GM19468 (cell line): ENCODE measurements around the gene ESM1.

Experiments used
- ATAC-seq: cut with Tn5 transposase; IDR thresholded peaks from one replicate; pipeline ENCODE4 v1.9.1; 2021; ENCODE audit warnings: mild to moderate bottlenecking, moderate library complexity, moderate number of reproducible peaks; ENCODE audit not compliant: unreplicated experiment; ENCODE audit errors: extremely low read depth

ESM1 gene

DNA sequence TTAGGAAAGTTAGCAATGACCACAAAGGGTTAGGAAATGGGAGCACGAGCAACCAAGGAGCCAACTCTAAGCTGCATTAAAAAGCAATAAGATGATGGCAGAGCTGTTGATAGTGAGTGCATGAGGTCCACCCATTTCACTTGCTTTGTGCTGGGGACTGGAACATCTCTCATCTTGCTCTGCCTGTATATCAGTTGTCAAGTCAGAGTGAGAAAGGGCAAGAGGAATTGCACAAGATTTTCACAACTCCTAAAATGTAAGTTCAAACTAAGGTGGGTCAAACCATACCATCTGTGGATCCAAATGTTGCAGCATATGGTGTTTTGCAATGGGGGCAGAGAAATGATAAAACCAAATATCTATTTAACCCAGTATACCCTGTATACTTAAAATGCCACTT lies 2.8 kb upstream of the ESM1 start:
- no peak for ATAC-seq

DNA sequence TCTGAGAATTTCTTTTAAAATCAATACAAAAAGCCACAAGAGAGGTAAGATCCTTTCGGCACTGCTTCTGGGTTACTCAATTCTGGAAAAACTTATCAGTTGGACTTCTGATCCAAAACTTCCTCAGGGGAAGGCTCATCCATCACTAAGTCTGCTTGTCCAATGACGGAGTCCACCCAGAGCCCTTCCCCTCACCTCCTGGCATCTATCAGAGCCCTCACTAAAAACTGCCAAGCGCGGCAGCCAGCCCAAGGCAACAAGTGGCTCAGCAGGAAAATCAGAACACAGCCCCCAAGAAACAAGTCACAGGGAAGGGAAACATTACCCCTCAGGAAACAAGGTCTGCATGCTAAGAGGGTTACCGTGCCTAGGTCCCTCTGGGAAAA lies 869 bp upstream of the ESM1 start:
- no peak for ATAC-seq

DNA sequence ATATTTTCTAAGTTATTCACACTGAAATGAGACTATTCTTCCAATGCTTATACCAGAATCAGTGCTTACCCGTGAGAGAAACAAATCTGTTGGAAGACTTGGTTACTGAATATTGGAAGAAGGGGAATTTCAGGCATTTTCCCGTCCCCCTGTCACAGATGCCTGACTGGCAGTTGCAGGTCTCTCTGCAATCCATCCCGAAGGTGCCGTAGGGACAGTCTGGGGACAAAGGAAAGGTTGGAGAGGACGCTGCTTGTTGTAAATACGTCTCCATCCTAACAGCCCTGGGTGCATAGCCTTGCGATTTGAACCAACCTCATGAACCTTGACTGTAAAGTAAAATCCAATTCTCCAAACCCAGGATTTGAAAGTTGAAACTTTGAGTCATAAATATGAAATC lies 3.5 kb downstream of the ESM1 start:
- ATAC-seq: no peak

DNA sequence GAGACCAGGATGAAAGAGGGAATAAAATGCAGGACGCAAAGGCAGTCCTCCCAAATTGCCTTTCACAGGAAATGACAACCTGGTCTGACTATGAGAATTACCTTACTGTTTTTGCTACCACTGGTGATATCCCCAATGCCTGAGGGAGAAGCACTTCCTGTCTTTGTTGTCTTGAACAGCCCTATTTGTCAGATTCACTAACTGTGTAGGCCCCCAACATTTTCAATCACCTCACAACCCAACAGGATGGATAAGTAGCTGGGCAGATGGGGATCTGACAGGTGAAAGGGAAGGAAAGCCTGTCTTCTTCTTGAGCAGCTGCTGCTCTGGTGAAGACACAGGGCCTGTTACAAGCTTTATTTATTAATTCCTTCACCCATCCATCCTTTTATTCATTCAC lies 9.7 kb downstream of the ESM1 start:
- no peak for ATAC-seq

DNA sequence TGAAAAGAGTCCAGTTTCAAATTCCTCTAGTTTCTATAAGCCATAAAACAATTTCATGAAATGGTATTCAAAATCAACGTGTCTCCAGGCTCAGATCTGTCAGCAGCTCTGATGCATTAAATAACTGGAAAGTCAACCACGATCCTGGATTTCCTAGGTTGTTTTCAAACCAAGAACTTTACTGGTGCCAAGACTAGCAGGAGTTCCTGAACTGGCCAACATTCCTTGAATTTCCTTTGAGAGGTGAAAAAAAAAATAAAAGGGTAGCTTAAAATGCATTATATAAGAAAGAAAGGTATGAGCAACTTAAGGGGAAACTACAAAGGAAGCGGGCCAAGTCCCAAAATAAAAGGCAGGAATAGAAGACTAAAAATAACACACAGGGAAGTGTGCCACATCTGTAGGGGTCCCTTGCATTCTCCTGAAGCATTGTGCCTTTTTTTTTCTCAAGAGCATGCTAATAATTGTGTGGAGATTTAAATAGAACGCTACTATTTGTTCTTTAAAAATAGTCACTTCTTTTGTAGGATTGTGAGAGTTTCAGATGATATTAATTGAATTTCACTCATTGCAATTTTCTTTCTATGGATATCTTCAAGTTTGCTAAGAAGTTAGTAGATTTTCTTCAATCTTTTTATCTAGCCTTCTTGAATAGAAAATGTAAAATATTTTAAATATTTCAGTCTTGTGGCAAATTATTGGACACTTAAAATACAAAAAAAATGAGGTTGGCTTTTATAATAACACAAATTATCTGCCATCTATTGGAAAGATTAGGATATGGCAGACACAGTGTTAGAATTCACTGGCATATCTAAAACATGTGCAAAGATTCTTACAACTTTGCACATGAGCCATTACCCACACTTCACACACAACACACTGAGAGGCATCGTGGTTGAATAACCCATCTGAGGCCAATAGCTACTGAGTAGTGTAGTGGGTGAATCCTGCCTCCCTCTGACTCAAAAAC lies 15.3 kb downstream of the ESM1 start:
- no peak for ATAC-seq

DNA sequence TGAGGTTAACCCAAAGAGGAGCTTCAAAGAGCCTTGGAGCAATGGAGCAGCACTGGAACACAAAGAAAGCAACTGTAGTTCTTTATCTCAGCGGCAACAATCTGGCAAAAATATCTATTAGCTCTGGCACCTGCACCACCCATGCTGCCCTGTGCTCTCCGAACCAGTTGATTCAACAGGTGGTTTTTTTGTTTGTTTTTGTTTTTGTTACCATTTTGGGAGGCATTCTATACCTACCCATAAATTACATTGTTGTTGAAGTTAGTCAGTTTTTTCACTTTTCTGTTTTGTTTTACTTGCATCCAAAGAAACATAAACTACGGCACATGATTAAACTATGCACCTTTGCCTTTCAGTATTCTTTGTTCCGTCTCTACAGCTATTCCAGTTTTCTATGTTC lies 16.2 kb downstream of the ESM1 start:
- no peak for ATAC-seq

DNA sequence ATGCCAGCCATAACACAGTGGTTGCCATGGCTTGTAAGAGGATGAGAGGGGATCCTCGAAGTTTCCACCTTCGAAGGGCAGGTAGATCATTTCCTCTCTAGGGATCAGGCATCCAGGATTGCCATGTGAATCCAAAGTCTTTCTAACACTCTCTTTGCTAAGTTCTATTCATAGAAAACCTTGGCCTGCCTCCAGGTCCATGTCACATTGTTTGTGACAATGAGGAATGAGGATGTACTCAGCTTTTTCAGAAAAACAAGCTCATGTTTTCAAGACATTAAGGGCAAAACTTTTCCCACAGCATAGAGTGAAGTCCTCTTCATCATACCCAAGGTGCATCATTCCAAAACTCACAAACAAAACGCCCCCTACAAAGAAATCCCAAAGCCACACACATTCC lies 19.6 kb downstream of the ESM1 start:
- ATAC-seq: no peak

DNA sequence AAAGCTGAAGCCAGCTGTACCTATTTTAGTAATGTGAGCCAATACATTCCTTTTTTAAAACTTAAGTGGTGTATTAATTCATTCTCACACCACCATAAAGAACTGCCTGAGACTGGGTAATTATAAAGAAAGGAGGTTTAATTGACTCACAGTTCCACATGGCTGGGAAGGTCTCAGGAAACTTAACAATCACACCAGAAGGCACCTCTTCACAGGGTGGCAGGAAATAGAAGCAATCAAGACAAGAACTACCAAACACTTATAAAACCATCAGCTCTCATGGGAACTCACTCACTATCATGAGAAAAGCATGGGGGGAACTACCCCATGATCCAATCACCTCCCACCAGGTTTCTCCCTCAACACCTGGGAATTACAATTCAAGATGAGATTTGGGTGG lies 21.0 kb downstream of the ESM1 start:
- no peak for ATAC-seq

DNA sequence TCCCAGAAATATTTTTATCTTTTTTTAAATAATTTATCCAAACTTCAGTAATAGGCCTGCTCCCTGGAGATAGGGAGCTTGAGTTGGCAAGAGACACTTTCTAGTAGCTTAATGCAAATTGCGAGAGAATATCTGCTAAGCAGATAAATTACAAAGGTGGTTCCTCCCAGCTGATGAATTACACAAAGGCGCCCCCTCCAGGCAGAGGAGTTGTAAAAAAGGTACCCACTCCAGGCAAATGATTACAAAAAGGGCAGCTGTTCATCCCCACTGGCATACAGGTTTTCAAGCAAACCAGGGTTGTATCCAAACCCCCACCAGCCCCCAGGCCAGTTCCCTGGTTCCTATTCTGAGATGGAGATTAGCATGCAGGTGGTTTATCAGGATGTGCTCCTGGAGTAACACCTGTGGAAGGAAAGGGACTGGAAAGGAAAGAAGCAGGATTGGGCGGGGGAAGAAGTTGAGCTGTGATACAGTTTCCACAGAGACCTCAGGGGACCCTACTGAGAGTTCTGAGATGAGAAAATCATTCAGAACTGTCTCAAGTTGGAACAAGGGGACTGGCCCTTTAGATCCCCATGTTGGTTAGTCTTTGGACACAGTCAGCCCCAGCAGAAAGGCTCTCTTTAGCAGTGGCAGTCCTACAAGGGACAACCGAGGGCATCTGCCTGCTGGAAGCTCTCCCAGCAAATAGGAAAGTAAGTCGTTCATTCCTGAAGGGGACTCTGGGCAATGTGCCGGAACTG lies 25.5 kb downstream of the ESM1 start:
- ATAC-seq: no peak

DNA sequence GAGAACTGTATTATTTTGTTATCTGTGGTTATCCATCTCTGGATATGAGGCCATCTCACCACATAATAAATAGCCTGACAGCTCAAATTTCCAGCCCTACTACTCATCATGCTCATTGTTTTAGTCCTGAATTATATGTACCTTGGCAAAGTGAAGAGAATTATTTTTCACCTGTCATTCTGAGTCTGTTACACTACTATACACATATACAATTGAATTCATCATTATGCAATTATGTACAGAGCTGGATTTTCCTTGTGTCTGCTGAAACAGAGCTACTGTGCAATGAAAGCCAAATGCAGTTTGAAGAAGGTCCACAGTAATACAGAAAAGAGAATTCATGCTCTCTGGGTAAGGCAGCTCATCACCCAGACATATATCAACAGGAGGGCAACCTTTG lies 28.5 kb downstream of the ESM1 start:
- ATAC-seq: no peak

DNA sequence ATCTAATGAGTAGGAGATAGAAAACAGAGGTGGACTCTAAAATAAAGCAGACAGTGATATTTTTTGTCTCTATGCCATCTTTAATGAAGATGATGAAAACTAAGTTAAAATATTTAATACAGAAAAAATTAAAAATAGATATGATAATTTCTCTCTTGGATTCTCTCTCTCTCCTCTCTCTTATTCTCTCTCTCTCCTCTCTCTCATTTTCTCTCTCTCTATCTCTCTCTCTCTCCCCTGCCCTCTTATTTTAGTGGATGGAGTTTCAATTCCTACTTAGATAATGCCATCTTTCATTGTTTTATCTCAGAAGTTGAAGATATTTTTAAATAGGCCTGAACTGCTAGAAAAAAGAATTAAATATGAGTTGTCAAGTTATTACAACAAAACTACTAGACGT lies 38.2 kb downstream of the ESM1 start:
- no peak for ATAC-seq

DNA sequence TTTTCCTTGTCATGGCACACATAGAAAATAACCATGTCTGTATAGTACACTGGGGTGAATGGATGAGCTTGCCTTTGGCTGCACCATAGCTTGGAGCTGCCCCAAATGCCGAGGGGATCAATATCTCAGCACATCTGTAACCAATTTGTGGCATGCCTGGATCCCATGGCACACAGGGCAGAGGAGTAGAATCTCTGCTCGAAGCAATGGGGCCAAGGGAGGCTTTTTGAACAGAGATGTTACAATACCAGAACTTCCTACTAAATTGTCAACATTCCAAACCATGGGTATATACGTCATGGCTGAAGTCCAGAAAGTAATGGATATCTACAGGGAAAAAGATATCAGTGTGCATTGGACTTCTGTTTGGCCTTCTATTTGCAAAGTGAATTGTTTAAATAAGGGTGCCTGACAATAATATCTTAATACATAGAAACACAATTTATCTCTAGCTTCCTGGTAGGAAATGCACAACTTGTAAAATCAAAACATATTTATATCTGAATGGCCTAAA lies 39.0 kb downstream of the ESM1 start:
- no peak for ATAC-seq

DNA sequence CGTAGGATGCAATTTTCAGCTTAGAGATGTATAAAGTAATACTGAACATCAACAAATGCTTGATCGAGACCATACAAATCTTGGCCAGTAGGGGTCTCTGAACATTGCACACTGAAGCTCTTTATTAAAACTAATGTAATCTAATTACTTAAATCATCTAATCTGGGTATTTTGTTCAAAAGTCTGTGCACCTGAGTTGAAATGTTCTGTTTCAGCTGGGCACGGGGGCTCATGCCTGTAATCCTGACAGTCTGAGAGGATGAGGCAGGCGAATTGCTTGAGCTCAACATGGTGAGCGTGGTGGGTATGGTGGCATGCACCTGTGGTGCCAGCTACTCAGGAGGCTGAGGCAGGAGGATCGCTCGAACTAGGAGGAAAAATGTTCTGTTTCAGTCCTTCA lies 41.0 kb downstream of the ESM1 start:
- ATAC-seq: no peak

DNA sequence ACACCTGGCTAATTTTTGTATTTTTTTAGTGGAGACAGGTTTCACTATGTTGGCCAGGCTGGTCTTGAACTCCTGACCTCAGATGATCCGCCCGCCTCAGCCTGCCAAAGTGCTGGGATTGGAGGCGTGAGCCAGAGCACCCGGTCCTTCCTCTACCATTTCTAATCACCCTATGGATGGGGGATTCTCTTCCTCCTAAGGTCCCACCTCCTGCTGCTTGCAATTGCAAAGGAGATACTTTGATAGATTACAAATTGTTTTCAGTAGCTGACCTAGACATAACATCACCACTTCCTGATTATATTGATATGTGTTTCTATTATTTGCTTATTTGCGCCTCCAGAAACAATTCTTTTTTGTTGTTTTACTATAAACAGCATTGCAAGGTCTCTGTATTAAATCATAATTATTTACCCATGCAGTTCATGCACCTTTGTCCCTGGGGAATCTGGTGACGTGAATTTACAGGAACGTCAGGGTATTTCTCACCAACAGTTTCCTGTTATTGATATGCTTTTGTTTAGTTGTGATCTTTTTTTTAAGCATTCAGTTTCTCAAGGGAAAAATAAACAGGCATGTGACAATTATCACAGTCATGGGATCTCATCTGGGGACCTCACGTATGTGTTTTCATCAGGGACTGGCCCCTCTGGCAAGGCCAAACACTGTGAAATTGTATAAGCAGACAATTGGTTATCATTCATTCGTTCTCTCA lies 43.2 kb downstream of the ESM1 start:
- ATAC-seq: no peak

DNA sequence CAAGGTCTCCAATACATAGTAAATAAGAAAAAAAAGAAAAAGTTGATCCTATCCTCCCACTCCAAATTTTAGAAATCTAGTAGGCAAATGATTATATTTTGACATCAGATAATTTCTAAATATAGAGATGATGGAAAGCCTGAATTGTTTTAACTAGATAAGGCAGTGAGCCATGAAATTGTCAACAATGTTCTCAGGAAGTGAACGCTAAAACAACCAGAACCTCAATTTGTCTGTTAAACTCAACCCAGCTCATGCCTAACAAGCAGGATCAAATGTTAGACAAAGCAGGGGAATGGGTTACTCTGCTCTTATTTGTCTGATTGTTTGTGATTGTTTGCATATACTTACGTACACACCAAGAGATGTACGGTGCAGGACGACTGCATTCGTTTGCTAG lies 49.2 kb downstream of the ESM1 start:
- ATAC-seq: no peak

DNA sequence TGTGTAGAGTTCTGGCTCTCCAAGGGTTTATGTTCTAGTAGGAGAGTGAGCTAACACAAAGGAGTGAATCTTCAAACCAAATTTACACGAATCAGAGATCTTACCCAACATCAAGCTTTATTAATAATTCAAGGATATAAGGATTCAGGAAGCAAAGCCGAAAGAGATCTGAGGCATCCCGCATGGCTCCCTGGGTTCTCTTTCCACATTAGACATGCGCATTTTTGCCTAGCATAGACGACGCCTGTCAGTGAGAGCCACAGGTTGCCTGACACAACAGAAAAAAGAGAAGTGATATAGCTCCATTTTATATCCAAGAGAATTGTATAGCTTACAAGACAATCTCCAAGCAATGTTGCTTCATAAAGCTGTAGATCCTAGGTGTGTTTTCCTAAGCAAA lies 52.6 kb downstream of the ESM1 start:
- ATAC-seq: no peak

DNA sequence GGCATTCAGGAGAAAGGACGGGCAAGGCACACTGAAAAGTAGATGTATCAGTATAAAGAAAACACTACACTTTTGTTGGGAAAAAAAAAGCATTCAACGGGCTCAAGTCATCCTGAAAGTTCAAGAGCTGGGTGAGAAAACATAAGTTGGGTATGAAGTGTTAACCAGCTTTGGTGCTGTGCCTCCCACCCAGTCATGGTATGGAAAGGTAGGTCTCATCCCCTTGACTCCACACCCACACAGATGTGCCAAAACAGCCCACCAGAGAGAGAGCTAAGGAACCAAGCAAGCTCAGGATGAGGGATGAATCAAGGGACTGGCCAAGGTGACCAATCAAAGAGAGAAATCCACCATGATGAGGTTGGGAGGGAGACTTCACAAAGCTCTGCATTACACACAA lies 54.7 kb downstream of the ESM1 start:
- ATAC-seq: no peak
